IMR-90 (cell line): ENCODE measurements around the gene RERE. TPM values are rescaled to one million over a fixed set of nuclear protein-coding genes. Genes with fewer than 3 reads are reported as not detected.
"Not testable (repeated sequence)": the region's sequence is repeated elsewhere in the genome, so short reads cannot be mapped to it uniquely, and the experiment has no call there.

Experiments used
- ATAC-seq: fragments of 200-7000 bp; cut with Tn5 transposase; 2 replicates; pipeline ENCODE4 v1.9.1; 2020; ENCODE audit warnings: low read depth, mild to moderate bottlenecking, moderate library complexity
- BruUV-seq: library from RNA; stranded (reverse); fragments of 400-500 nt; replicated peaks from 2 replicates; lab custom pipeline; 2021; lab: Mats Ljungman, UMichigan
- CTCF ChIA-PET: fragments of 300-600 bp; formaldehyde crosslinking; extraction: SDS; loops from one replicate; lab custom pipeline; 2021; ENCODE audit warnings: antibody characterized with exemption; lab: Yijun Ruan, JAX
- POLR2A ChIA-PET: fragments of 300-600 bp; sonication (Branson Sonifier 250); formaldehyde crosslinking; loops from one replicate; lab custom pipeline; 2022; ENCODE audit warnings: antibody characterized with exemption; ENCODE audit not compliant: unreplicated experiment; lab: Charles Lee
- DNase-seq: peaks from one replicate; pipeline ENCODE4 v3.0.0; 2013
- H2AFZ ChIP-seq: replicated peaks from 2 replicates; pipeline ENCODE3; 2013; ENCODE audit warnings: low read length, mild to moderate bottlenecking; ENCODE audit not compliant: poor library complexity
- H2AK5ac ChIP-seq: 2 replicates; pipeline ENCODE4 v1.6.1; 2013; ENCODE audit warnings: low read depth, low read length, inconsistent platforms
- H2AK9ac ChIP-seq: replicated peaks from 2 replicates; pipeline ENCODE3; 2013; ENCODE audit warnings: mild to moderate bottlenecking, low read depth, low read length, moderate library complexity; ENCODE audit not compliant: poor library complexity
- H2BK120ac ChIP-seq: 2 replicates; pipeline ENCODE4 v1.6.1; 2013; ENCODE audit warnings: low read depth, low read length, inconsistent platforms
- H2BK15ac ChIP-seq: 3 replicates; pipeline ENCODE4 v1.6.1; 2013; ENCODE audit warnings: low read depth, low read length, inconsistent platforms
- H2BK20ac ChIP-seq: 2 replicates; pipeline ENCODE4 v1.6.1; 2013; ENCODE audit warnings: low read depth, mild to moderate bottlenecking, inconsistent platforms, low read length, moderate library complexity
- H2BK5ac ChIP-seq: 2 replicates; pipeline ENCODE4 v1.6.1; 2013; ENCODE audit warnings: mild to moderate bottlenecking, low read depth, low read length, inconsistent platforms; ENCODE audit not compliant: poor library complexity, severe bottlenecking
- H3K14ac ChIP-seq: replicated peaks from 2 replicates; pipeline ENCODE4 v1.6.1; 2013; ENCODE audit warnings: low read depth, low read length, inconsistent platforms
- H3K18ac ChIP-seq: 2 replicates; pipeline ENCODE4 v1.6.1; 2013; ENCODE audit warnings: low read depth, low read length, control low read depth
- H3K23ac ChIP-seq: 2 replicates; pipeline ENCODE4 v1.6.1; 2013; ENCODE audit warnings: low read depth, low read length, inconsistent platforms
- H3K27ac ChIP-seq: 2 replicates; pipeline ENCODE4 v1.5.1; 2013; ENCODE audit warnings: mild to moderate bottlenecking, control low read depth, low read length; ENCODE audit not compliant: insufficient read depth
- H3K27me3 ChIP-seq: 2 replicates; pipeline ENCODE4 v1.6.1; 2013; ENCODE audit warnings: low read length; ENCODE audit not compliant: control insufficient read depth, insufficient read depth
- H3K36me3 ChIP-seq: 2 replicates; pipeline ENCODE4 v1.6.1; 2013; ENCODE audit warnings: low read length, mixed read lengths; ENCODE audit not compliant: control insufficient read depth, insufficient read depth
- H3K4ac ChIP-seq: 2 replicates; pipeline ENCODE4 v1.6.1; 2013; ENCODE audit warnings: low read depth, low read length, inconsistent platforms
- H3K4me1 ChIP-seq: 2 replicates; pipeline ENCODE4 v1.6.1; 2013; ENCODE audit warnings: low read length, mixed read lengths; ENCODE audit not compliant: control insufficient read depth, insufficient read depth
- H3K4me2 ChIP-seq: 2 replicates; pipeline ENCODE4 v1.6.1; 2013; ENCODE audit warnings: low read depth, mild to moderate bottlenecking, control low read depth, low read length, moderate library complexity
- H3K4me3 ChIP-seq: 2 replicates; pipeline ENCODE4 v1.5.1; 2013; ENCODE audit warnings: low read depth, mild to moderate bottlenecking, control low read depth, low read length, moderate library complexity; ENCODE audit not compliant: insufficient read depth
- H3K56ac ChIP-seq: 2 replicates; pipeline ENCODE4 v1.6.1; 2013; ENCODE audit warnings: low read length, inconsistent platforms; ENCODE audit not compliant: insufficient read depth; ENCODE audit errors: extremely low read depth
- H3K79me1 ChIP-seq, 2 experiments: 2 replicates each; pipeline ENCODE4 v1.6.1; 2013; ENCODE audit warnings: low read length in 2 of 2, inconsistent platforms in 1 of 2, low read depth in 1 of 2
- H3K9ac ChIP-seq: 2 replicates; pipeline ENCODE4 v1.6.1; 2013; ENCODE audit warnings: low read depth, low read length, control low read depth
- H3K9me1 ChIP-seq: 2 replicates; pipeline ENCODE4 v1.6.1; 2013; ENCODE audit warnings: low read length, inconsistent platforms; ENCODE audit not compliant: insufficient read depth
- H3K9me3 ChIP-seq: 2 replicates; pipeline ENCODE4 v1.6.1; 2013; ENCODE audit warnings: low read length; ENCODE audit not compliant: control insufficient read depth, insufficient read depth
- H4K20me1 ChIP-seq: 2 replicates; pipeline ENCODE4 v1.6.1; 2013; ENCODE audit warnings: low read length, inconsistent platforms; ENCODE audit not compliant: insufficient read depth
- H4K5ac ChIP-seq: 2 replicates; pipeline ENCODE4 v1.6.1; 2013; ENCODE audit warnings: mild to moderate bottlenecking, low read depth, low read length, control low read depth
- H4K8ac ChIP-seq, 2 experiments: 2 replicates each; pipeline ENCODE4 v1.6.1; 2013; ENCODE audit warnings: low read depth in 2 of 2, low read length in 2 of 2, control low read depth in 1 of 2, inconsistent platforms in 1 of 2
- H4K91ac ChIP-seq: 2 replicates; pipeline ENCODE4 v1.6.1; 2013; ENCODE audit warnings: low read depth, low read length, inconsistent platforms; ENCODE audit not compliant: insufficient read depth
- WGBS, 2 experiments: methylation state at CpG; one replicate each; pipeline versions ENCODE4 v1.1.5 to v1.1.7; 2013; ENCODE audit warnings: missing lambda C conversion rate in 2 of 2; ENCODE audit not compliant: insufficient read length in 1 of 2; ENCODE audit errors: extremely low coverage in 2 of 2; 5-methylcytosine and 5-hydroxymethylcytosine counted together
- dilution Hi-C: fragments of 300-500 bp; cut with HindIII; formaldehyde crosslinking; loops from one replicate; pipeline ENCODE4 v1.14.3; 2018; ENCODE audit warnings: low sequenced_read_pairs; ENCODE audit not compliant: unreplicated experiment
- in situ Hi-C: fragments of 300-500 bp; cut with MboI; formaldehyde crosslinking; loops from 3 replicates; pipeline ENCODE4 v1.14.3; 2019; ENCODE audit warnings: low sequenced_read_pairs, inconsistent platforms, mixed read lengths
- intact Hi-C: fragments of 100-400 bp; cut with micrococcal nuclease; formaldehyde crosslinking; loops from 2 replicates; pipeline ENCODE4 v1.10.0; 2022
- polyA plus RNA-seq, 3 experiments: library from polyadenylated mRNA; depleted of rRNA; stranded (reverse); fragments of >200 nt; gene quantifications; 2 replicates each; pipeline ENCODE4 v1.2.3, GENCODE V29; 2012; ENCODE audit warnings: low replicate concordance in 1 of 3
- total RNA-seq: library from RNA; depleted of rRNA; stranded (reverse); fragments of >200 nt; gene quantifications from 2 replicates; pipeline ENCODE4 v1.2.3, GENCODE V29; 2012

The RERE gene
- total and polyA plus RNA-seq, 2 of the 4 experiments (the other 2 are of a cell fraction) = 11.5 to 25.1 TPM

- POLR2A ChIA-PET = interaction anchor here (0.6 kb wide), 1 partner anchor 257 kb away, joined by 4 read pairs; no protein-coding TSS in a partner anchor
- H2BK15ac ChIP-seq, intact Hi-C loops, H3K4me3 ChIP-seq, H4K8ac ChIP-seq, H3K27ac ChIP-seq, H3K14ac ChIP-seq, H2AK5ac ChIP-seq, H3K9me3 ChIP-seq, H4K5ac ChIP-seq, BruUV-seq, DNase-seq, H3K9me1 ChIP-seq, H4K91ac ChIP-seq, H3K4me2 ChIP-seq, dilution Hi-C loops, H3K4ac ChIP-seq, H3K23ac ChIP-seq, H2BK5ac ChIP-seq, CTCF ChIA-PET, ATAC-seq, H3K27me3 ChIP-seq, H2BK20ac ChIP-seq, H2AFZ ChIP-seq, H3K18ac ChIP-seq, in situ Hi-C loops, H2BK120ac ChIP-seq, H2AK9ac ChIP-seq, H3K36me3 ChIP-seq, H3K9ac ChIP-seq, H3K56ac ChIP-seq: not testable (repeated sequence)
- H3K79me1 ChIP-seq = peaks cover 36 to 87% of the 10 kb centered on the region in 2 experiments
- peaks cover 17% of the 10 kb centered on the region for H3K4me1 ChIP-seq
- no CpG with 5 or more reads among the region's 3 CpGs for WGBS, 2 experiments
- peaks cover 50% of the 10 kb centered on the region for H4K20me1 ChIP-seq
These were observed 224.1 kb downstream of the RERE start for GRCh38 chr1:8593292-8593691.
